Measurements from ENCODE around the gene EVL. TPM values are rescaled to one million over a fixed set of nuclear protein-coding genes. Genes with fewer than 3 reads are reported as not detected.
"Not testable (repeated sequence)": the region's sequence is repeated elsewhere in the genome, so short reads cannot be mapped to it uniquely, and the experiment has no call there.

EVL gene
- total RNA-seq, 1 experiment from 2014 or later, result 21.7 TPM

DNA sequence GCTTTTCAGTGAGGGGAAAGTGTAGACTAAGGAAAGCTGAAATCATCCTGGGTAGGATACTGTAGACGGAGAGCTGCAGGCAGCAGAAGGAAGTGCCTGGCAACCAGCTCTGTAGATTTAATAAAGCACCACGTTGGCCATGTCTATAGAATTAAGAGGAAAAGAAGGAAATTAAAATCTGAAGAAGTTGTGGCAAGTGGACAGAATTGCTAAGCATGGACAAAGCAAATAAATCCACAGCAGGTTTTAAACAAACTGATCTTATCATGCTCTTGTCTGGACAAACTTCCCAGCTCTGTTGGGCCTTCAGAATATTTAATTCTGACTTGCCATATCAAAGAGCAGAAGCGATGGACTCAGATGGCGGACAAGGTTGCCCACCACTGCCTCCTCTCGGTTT, 27.2 kb upstream of the EVL start:
- no peak for DNase-seq (ENCODE audit: low read depth)

DNA sequence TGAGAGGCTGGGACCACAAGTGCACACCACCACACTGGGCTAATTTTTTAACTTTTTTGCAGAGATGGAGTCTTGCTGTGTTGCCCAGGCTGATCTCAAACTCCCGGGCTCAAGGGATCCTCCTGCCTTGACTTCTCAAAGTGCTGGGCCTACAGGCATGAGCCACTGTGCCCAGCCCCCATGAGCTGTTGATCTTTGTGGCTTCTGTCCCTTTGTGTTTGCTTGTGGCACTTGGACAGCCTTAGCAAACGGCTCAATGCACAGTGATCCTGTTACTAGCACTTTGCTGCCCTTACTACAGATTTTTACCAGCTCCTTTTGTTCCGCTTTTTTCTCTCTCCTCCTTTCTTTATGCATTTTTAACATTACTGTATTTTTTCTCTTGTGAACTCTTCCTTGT, 25.3 kb upstream of the EVL start:
- DNase-seq (ENCODE audit: low read depth), result no peak

DNA sequence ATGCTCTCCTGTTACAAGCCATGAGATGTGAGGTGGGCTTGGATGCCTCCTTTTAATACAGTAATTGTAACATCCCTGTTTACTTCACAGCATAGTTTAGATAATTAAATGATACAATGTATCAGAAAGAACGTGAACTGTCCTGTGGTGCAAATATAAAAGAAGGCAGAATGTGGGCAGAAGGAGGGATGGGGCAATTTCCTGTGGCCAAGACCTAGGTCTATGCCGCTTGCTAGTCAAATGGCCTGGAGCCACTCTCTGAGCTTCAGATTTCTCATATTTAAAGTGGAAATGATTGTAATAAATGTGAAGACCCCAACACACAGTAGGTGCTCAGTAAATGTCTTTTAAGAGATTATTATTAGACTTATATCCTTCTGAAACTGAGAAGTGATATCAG, 24.0 kb upstream of the EVL start:
- DNase-seq (ENCODE audit: low read depth), result no peak

DNA sequence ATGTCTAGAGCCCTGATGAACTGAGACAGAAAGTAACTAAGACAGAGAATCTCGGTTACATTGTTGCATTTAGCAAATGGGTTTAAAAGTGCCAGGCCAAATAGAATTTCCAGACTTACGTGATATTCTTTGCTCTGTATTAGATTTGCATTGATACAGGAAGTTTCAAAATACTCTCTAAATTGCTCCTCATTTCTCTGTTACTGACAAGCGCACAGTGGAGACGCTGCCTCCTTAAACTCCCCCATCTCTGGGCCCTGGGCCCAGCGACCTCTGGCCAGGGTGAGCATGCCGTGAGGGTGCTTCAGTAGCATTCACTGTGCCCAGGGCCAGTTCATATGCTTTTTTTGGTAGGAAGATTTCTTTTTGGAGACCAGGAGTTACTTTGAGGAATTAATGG, 22.9 kb upstream of the EVL start:
- no peak for DNase-seq (ENCODE audit: low read depth)

DNA sequence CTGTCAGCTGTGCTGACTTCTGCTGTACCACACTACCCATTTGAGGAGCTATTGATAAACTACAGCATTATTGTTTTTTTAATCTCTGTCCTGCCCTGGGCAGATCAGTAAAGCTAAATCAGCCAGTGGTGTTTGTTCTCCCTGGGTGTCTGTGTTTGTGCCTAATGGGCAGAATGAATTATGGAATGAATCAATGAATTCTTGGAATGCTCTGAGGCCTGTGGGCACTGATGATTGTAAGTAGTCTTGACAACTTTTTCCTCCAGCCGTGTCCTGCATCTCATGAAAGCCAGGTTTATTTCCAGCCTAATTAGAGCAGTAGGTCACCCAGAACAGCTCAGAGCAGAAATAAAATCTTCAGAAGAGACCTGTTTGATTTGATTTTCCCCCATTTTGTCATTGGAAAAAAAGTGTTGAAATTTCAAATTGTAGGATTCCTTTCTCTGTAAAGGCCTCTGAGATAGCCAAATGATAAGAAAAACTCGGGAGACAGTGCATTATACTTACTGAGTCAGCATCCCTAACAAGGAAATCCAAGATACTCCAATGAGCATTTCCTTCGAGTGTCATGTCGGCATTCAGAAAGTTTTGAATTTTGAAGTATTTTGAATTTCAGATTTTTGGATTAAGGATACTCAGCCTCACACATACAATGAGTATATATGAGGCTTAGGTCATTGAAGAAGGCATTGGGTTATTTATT, 19.4 kb upstream of the EVL start:
- no peak for DNase-seq (ENCODE audit: low read depth)

DNA sequence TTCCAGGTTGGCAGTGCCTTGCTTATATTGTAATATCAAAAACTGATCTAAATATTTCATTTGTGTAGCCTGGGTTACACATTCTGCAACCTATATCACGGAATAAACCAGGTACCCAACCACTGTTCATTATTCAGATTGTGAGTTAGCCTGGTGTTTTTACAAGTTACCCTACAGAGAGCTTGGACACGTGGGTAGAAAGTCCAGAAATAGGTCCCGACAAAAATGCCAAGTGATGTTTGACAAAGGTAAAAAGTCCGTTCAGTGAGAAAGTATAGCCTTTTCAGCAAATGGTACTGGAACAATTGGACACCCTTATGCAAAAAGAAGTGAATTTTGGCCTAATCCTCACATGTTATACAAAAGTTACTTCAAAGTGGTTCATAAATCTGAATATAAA, 17.6 kb upstream of the EVL start:
- no peak for DNase-seq (ENCODE audit: low read depth)

DNA sequence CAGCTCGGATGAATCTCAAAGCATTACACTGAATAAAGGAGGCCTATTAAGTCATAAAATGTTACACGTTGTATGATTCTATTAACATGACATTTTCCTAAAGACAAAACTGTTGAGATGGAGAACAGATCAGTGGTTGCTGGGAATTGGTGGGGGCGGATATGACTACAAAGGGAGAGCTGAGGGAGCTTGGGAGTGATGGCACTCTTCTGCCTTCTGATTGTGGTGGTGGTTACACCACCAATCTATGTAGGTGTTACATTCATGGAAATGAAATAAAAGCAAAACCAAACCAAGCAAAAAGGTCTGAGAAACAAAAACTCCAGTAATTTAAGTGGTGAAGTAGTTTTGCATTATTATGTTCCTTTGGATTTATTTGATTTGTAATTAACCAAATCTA, 16.4 kb upstream of the EVL start:
- no peak for DNase-seq (ENCODE audit: low read depth)

DNA sequence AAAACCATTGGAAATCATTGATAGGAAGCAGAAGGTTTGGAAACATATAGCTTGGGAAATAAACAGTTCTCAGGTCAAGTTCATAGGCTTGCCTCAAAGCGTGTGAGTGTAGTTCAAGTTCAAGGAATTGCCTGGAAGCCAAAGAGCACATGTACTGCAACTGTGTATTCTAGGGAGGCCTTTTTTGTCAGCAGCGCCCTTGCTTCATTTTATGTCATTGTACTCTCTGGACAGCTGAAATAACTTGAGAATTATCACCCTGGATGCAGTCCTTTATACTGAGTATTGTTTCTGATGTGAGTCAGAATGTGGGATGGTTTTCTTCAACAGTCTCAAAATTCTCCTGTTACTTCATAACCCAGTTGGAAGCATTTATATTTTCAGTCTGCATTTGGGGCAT, 16.0 kb upstream of the EVL start:
- no peak for DNase-seq (ENCODE audit: low read depth)

DNA sequence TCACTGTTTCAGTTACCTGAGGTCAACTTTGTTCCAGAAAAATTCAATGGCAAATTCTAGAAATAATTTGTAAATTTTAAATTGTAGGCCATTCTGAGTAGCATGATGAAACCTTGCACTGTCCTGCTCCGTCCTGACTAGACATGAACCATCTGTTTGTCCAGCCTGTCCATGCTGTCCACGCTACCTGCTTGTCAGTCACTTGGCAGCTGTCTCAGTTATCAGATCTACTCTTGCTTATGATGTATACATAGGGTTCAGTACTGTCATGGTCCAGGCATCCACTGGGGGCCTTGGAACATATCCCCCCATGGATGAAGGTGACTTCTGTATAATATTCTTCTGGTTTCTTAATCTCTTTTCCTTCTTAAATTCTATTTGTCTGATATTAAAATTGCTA, 14.1 kb upstream of the EVL start:
- no peak for DNase-seq (ENCODE audit: low read depth)

DNA sequence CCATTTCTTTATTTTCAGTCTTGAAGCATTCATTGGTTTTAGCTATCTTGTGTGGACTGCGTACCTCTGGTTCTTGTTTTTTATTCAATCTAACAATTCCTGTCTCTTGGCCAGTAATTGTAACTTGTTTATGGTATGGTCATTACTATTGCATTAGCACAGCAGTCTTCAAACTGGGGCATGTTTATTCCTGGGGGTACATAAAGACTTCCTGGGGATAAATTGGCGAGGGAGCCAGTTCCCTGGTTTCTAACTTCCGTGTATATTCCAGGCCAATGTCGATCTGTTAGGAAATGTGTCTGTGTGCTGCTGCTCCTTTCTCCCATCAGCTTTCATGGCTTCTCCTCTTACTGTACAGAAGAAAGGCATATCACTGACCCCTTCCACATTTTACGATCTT, 13.7 kb upstream of the EVL start:
- DNase-seq (ENCODE audit: low read depth), result no peak

DNA sequence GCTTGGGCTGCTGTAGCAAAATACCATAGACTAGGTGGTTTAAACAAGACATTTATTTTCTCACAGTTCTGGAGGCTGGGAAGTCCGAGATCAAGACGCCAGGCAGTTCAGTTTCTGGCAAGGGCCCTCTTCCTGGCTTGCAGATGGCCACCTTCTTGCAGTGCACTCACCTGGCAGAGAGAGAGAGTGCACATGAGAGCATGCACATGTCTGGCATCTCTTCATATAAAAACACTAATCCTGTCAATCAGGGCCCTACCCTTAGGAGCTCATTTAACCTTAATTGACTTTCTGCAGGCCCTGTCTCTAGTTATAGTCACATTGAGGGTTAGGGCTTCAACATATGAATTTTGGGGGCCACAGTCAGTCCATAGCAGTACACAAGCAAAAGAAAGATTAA, 12.4 kb upstream of the EVL start:
- DNase-seq (ENCODE audit: low read depth), result no peak

DNA sequence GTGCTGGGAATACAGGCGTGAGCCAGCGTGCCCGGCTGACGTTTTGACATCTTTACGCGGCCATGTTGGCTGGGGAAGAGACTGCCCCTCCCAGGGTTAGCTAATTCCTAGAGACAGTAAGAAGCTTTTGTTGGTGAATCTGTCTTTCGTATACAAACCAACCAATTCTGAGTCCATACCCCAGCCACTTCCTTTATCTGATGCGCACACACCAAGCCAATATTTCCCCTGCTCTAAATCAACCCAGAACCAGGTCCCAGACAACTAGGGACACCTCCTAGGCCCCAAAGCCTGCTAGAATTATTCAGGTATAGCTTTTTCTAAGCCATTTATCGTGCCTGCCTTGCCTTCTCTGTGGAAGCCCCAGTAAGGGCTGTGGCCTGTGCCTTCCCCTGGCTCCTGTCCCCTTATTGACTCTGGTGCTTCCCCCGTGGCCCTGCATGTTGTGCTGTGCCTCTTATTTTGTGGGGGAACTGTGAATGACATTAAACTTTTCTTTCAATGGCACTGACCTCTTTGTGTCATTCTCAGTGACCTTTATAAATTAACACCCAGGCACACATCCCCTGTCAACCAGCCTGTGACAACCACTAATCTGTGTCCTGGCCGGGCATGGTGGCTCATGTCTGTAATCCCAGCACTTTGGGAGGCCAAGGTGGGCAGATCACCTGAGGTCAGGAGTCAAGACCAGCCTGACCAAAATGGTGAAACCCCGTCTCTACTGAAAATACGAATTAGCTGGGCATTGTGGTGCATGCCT, 10.7 kb upstream of the EVL start:
- DNase-seq (ENCODE audit: low read depth), result no peak

DNA sequence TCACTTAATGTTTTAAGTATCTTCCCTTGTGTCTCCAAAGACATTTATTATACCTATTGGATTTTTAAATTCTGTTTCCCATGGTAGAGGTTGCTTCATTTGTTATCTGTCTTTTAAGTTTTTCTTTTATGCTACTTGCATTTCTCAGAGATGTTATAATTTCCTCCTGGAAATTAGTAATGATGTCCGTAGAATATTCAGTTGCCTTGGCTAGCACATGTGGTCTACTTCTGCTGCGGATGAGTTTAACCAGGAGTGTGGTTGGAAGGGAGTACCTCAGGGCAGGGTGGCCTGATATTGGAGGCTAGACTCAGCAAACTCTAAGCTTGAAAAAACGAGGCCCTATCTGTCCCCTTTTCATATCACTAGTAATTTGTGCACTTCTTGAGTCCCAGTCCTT, 8.8 kb upstream of the EVL start:
- no peak for DNase-seq (ENCODE audit: low read depth)

DNA sequence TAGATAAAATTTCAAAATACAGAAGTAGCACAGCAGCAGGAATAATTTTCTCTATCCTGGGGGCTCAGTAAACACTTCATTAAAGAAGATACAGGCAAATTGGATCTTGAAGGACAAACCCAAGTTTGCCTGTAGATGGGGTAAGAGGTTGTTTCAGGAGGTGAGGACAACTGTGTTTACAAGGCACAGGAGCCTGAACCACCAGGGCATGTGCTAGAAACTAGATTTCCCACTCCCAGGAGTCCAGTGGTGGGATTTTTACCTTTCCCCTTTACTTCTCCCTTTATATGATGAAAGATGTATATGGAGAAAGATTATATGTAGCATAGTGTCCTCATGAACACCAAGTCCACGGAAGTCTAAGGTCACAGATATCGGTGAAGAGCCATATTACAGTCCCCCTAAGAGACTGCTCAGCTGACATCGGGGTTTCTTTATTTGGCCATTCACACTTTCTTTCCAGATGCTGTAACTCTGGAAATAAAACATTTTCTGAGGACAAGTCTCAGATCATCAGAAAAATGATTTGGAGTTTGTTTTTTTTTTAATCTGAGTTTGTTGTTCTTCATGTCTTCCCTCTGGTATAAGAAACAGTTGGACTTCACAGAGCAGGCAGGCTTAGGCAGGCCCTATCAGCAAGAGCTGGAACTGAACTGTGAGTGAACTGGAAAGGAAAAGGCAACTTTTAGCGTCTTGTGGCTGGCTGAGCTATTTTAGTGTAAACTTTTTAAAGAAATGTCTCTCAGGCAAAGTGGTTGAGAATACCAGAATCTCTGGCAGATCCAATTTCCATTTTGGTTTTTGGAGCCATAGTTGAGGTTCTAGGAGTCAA, 8.0 kb upstream of the EVL start:
- DNase-seq (ENCODE audit: low read depth), result no peak

DNA sequence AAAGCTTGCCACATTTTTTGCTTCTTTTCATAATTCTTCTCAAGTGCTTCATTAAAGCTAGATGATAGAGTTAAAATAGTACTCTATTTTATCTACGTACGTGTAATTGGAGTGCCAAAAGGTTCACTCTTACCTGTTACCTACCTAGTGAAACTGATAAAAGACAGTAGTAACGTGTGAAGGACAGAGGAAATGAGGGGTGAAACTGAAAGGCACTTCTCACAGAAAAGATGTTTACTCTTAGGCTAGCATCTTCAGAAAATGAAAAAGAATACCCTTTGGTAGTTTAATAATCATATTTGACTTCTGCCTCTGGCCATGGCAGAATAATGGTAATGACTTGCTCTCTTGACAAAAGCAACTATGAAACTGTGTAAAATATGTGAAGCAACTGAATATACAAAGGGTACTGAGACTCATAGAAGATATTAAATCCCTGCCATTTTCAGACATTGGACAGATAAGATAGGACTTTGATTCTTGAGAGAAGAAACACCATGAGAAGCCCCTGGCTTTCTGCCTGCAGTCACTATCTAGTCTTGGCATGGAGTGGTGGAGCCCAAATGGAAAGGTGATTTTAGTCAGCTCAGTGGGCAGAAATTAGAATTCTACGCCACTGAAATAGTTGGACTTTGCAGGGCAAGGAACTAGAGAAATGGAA, 6.3 kb upstream of the EVL start:
- no peak for DNase-seq (ENCODE audit: low read depth)

DNA sequence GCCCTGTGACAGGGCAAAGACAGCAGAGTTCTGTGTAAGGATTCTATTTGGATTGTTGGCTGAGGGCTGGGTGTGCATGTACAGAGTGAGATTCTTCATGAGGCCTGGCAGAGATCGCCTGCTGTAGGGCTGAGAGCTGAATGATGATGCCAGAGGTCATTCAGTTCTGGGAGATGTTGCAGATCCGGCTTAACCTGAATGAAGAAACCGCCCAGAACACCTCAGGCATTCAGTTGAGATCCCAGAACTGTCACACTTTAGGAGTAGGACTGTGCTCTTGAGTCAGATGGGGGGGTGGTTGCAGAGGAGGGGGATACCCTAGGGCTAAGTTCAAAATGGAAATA, 5.8 kb upstream of the EVL start:
- DNase-seq (ENCODE audit: low read depth), result no peak

DNA sequence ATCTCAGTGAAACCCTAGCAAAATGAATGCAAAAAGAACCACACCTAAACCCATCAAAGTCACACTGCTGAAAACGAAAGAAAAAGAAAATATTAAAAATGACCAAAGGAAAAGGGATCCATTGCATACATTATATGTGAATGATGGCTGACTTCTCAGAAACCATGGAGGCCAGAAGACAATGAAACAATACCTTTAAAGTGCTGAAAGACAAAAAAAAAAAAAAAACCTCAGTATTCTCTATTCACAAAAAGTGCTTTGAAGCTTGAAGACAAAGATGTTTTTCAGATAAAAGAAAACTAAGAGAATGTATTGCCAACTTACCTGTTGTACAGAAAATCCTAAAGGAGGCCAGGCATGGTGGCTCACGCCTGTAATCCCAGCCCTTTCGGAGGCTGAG, 4.5 kb upstream of the EVL start:
- DNase-seq (ENCODE audit: low read depth), result no peak

DNA sequence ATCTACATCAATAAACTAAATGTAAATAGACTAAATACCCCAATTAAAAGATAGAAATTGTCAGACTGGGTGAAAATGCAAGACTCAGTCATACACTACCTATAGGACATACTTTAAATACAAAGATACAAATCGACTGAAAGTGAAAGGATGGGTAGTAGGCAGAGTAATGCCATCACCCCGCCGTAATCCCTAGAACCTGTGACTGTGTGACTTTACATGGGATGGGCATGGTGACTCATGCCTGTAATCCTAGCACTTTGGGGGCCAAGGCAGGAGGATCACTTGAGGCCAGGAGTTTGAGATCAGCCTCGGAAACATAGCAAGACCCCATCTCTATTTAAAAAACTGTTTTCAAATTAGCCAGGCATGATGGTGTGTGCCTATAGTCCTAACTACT, 2.6 kb upstream of the EVL start:
- no peak for DNase-seq (ENCODE audit: low read depth)

DNA sequence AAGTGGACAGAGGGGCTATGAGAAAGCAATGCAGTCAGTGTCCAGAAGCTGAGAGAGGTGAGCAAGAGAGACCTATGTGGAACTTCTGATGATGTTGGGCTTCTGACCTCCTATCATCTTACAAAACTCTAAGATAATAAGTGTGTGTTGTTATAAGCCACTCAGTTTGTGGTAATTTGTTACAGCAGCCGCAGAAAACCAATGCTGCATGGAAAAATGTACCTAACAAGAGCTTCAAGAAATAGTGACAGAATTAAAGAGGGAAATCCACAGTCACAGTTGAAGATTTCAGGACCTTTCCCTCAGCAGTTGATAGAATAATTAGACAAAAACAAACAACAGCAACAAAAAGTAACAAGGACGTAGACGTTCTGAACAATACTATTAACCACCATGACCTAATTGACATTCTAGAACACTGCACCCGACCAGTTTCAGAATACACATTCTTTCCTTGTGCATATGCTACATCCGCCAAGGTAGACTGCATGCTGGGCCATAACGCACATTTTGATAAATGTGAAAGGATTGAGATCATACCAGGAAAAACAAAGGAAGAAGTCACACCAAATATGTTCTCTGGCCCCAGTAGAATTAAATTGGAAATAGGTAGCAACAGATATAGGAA, 1.8 kb upstream of the EVL start:
- no peak for DNase-seq (ENCODE audit: low read depth)

DNA sequence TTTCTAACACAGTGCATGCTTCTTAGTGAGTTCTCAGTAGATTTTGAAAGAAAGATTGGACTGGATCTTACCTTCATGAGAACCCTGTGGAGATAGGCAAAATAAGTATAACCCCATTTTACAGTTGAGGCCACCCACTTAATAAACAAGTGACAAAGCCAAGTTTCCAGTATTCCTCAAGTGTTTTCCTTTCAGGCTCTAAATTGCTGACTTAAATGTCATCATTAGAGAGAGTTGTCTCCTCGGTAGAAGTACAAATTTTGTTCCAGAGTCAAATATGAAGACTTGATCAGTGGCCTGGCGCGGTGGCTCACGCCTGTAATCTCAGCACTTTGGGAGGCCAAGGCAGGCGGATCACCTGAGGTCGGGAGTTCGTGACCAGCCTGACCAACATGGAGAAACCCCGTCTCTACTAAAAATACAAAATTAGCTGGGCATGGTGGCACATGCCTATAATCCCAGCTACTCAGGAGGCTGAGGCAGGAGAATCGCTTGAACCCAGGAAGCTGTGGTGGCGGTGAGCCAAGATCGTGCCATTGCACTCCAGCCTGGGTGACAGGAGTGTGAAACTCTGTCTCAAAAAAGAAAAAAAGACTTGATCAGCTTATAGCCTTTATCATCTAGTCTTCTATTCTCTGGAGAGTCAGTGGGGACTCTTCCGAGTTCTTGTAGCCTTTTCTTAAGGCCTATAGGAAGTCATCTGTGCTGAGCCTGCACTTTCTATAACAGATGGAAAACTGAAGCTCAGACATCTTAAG, 708 bp upstream of the EVL start:
- DNase-seq (ENCODE audit: low read depth), result not testable (repeated sequence)

Data from HT1080 (cell line).